Activated CD4-positive, alpha-beta T cell treated with anti-CD3 and anti-CD28 coated beads, Interleukin-2, amount 50 U/mL, for 48 hours (primary cell): ENCODE results near the gene ELMO3.

Source experiments
- DNase-seq, 2 experiments: peaks; one replicate each; pipeline ENCODE4 v3.0.0-alpha.2; 2020

Gene ELMO3

GRCh38 chr16:67183627-67184452 is 15.1 kb upstream of the ELMO3 start, which contains the start of gene MATCAP1:
TSS of gene MATCAP1 (minus strand) at chr16:67183963. CDS start at chr16:67180610, 3,353 bp downstream.
- peak; percentile 95 to 97 for DNase-seq

GRCh38 chr16:67184453-67184994 is 14.4 kb upstream of the ELMO3 start:
- no peak for DNase-seq

- peak; percentile 91 to 92 for DNase-seq
Observed at GRCh38 chr16:67184995-67185650, 13.8 kb upstream of the ELMO3 start.

- no peak for DNase-seq
Observed at GRCh38 chr16:67185651-67186134, 13.2 kb upstream of the ELMO3 start.

GRCh38 chr16:67186550-67186950 is 12.4 kb upstream of the ELMO3 start:
- no peak for DNase-seq

GRCh38 chr16:67187175-67187890 is 11.6 kb upstream of the ELMO3 start:
- DNase-seq: no peak

- no peak for DNase-seq
Observed at GRCh38 chr16:67188323-67188722, 10.6 kb upstream of the ELMO3 start.

GRCh38 chr16:67188798-67189197 is 10.1 kb upstream of the ELMO3 start:
- DNase-seq: no peak

- DNase-seq: no peak
Observed at GRCh38 chr16:67190041-67190440, 8.9 kb upstream of the ELMO3 start, which contains the start of gene EXOC3L1. TSS of gene EXOC3L1 (minus strand) at chr16:67190136. CDS start at chr16:67189676, 460 bp downstream.

- no peak for DNase-seq
Observed at GRCh38 chr16:67190448-67191399, 8.2 kb upstream of the ELMO3 start.

- DNase-seq: no peak
Observed at GRCh38 chr16:67191411-67191994, 7.4 kb upstream of the ELMO3 start.

GRCh38 chr16:67191995-67192681 is 6.8 kb upstream of the ELMO3 start, which contains the start of gene E2F4:
TSS of gene E2F4 (plus strand) at chr16:67192155. CDS start at chr16:67192228, 73 bp downstream.
- DNase-seq: peak; percentile 89 to 91

- no peak for DNase-seq
Observed at GRCh38 chr16:67192781-67193361, 6.1 kb upstream of the ELMO3 start.

GRCh38 chr16:67193536-67193935 is 5.4 kb upstream of the ELMO3 start:
- no peak for DNase-seq

GRCh38 chr16:67194260-67194659 is 4.7 kb upstream of the ELMO3 start:
- DNase-seq: no peak

GRCh38 chr16:67195676-67196075 is 3.3 kb upstream of the ELMO3 start:
- no peak for DNase-seq

GRCh38 chr16:67196881-67197280 is 2.0 kb upstream of the ELMO3 start:
- DNase-seq: no peak

GRCh38 chr16:67197704-67198103 is 1.2 kb upstream of the ELMO3 start:
- DNase-seq: no peak

- DNase-seq: peak in 1 of 2 experiments; percentile 39
Observed at GRCh38 chr16:67198238-67198734, 645 bp upstream of the ELMO3 start.

- DNase-seq: no peak
Observed at GRCh38 chr16:67199808-67200198, 872 bp downstream of the ELMO3 start.
